ENCODE data around the gene ACSL1. TPM values are rescaled to one million over a fixed set of nuclear protein-coding genes. Genes with fewer than 3 reads are reported as not detected.

Gene ACSL1
- total and polyA plus RNA-seq, 8 donors = 18.5 to 270 (median 26.4) TPM

- intact Hi-C loops (cut with DNase I) = no loop called here
- TF ChIP-seq CTCF (IDR thresholded peaks at IDR 0.05) = no peak
- H3K4me3 ChIP-seq = no peak overlapping the region
- peaks cover 0 to 71% of the 10 kb centered on the region in 2 donors for H3K4me1 ChIP-seq
- peak overlapping the region; percentile 39 to 91 for H3K27ac ChIP-seq
- H3K27me3 ChIP-seq = no peaks in the 10 kb centered on the region
- DNase-seq (no peak), ATAC-seq (no peak)
- no peaks in the 10 kb centered on the region for H3K36me3 ChIP-seq
- H3K9me3 ChIP-seq = no peaks in the 10 kb centered on the region
These were observed 24.2 kb upstream of the ACSL1 start for GRCh38 chr4:184850018-184850417.

- Histone ChIP-seq H3K27ac (peak overlapping the region in 1 of 2 donors; percentile 91), H3K4me3 (no peak overlapping the region), H3K4me1 (peaks cover 0 to 67% of the 10 kb centered on the region in 2 donors), H3K9me3 (no peaks in the 10 kb centered on the region), H3K27me3 (no peaks in the 10 kb centered on the region), H3K36me3 (no peaks in the 10 kb centered on the region)
- DNase-seq = no peak
- no peak for TF ChIP-seq CTCF (IDR thresholded peaks at IDR 0.05)
- no peak for ATAC-seq
- intact Hi-C loops (cut with DNase I) = no loop called here
These were observed 23.4 kb upstream of the ACSL1 start for GRCh38 chr4:184849185-184849584.

- no peaks in the 10 kb centered on the region for H3K27me3 ChIP-seq
- intact Hi-C loops (cut with DNase I) = no loop called here
- H3K4me3 ChIP-seq = no peak overlapping the region
- no peaks in the 10 kb centered on the region for H3K36me3 ChIP-seq
- TF ChIP-seq CTCF (IDR thresholded peaks at IDR 0.05) = no peak
- peak overlapping the region in 1 of 2 donors; percentile 91 for H3K27ac ChIP-seq
- H3K4me1 ChIP-seq = peaks cover 0 to 60% of the 10 kb centered on the region in 2 donors
- DNase-seq (no peak), ATAC-seq (peak; percentile 20)
- H3K9me3 ChIP-seq = no peaks in the 10 kb centered on the region
These were observed 22.7 kb upstream of the ACSL1 start for GRCh38 chr4:184848510-184848909.

- Histone ChIP-seq H3K27ac (no peak overlapping the region), H3K4me3 (no peak overlapping the region), H3K27me3 (no peaks in the 10 kb centered on the region), H3K9me3 (no peaks in the 10 kb centered on the region), H3K36me3 (no peaks in the 10 kb centered on the region), H3K4me1 (peaks cover 0 to 42% of the 10 kb centered on the region in 2 donors)
- ATAC-seq = no peak
- DNase-seq = no peak
- no peak for TF ChIP-seq CTCF (IDR thresholded peaks at IDR 0.05)
- intact Hi-C loops (cut with DNase I) = no loop called here
These were observed 20.8 kb upstream of the ACSL1 start for GRCh38 chr4:184846531-184846930.

- intact Hi-C loops (cut with DNase I) = no loop called here
- Histone ChIP-seq H3K36me3 (no peaks in the 10 kb centered on the region), H3K27ac (peak overlapping the region in 1 of 2 donors; percentile 4), H3K4me1 (peaks cover 0 to 33% of the 10 kb centered on the region in 2 donors), H3K4me3 (no peak overlapping the region), H3K27me3 (no peaks in the 10 kb centered on the region), H3K9me3 (no peaks in the 10 kb centered on the region)
- TF ChIP-seq CTCF (IDR thresholded peaks at IDR 0.05) = no peak
- DNase-seq = no peak
- ATAC-seq = peak; percentile 87
These were observed 19.7 kb upstream of the ACSL1 start for GRCh38 chr4:184845367-184846021.
